HUES6 (cell line): ENCODE data around the gene MTRF1L.

ENCODE experiments used
- H3K27ac ChIP-seq: 2 replicates; pipeline ENCODE4 v1.7.0; 2013; ENCODE audit warnings: low read depth, mild to moderate bottlenecking, low read length, inconsistent platforms
- H3K27me3 ChIP-seq: 2 replicates; pipeline ENCODE4 v1.6.1; 2013; ENCODE audit warnings: low read length; ENCODE audit not compliant: control insufficient read depth, insufficient read depth
- H3K36me3 ChIP-seq: 2 replicates; pipeline ENCODE4 v1.6.1; 2013; ENCODE audit warnings: low read length; ENCODE audit not compliant: control insufficient read depth, insufficient read depth
- H3K4me1 ChIP-seq: 2 replicates; pipeline ENCODE4 v1.6.1; 2013; ENCODE audit warnings: low read length; ENCODE audit not compliant: control insufficient read depth, insufficient read depth
- H3K4me3 ChIP-seq: 2 replicates; pipeline ENCODE4 v1.5.1; 2013; ENCODE audit warnings: low read depth, low read length
- H3K9ac ChIP-seq: one replicate; pipeline ENCODE4 v1.6.1; 2013; ENCODE audit warnings: mild to moderate bottlenecking, low read length
- H3K9me3 ChIP-seq: 2 replicates; pipeline ENCODE4 v1.6.1; 2013; ENCODE audit warnings: low read depth, low read length; ENCODE audit not compliant: control insufficient read depth, insufficient read depth

The MTRF1L gene

DNA sequence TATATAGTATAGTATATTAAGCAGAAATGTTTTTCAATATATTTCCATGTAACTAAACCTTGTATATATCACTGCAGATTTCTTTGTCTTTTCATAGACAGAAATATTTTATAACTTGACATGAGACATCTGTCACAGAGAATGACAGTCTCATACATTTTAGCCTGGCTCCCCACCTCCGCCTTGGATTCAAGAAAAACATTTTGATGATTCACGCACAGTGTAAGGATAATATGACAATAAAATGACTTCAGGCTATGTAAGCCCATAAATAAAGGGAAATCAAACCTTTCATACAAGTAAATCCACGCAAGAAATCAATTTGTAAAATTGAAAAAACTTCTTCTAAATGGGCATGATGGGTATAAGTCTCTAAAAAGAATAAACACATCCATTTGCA is 56.0 kb downstream of the MTRF1L start:
- H3K4me3 ChIP-seq = no peak overlapping the region
- H3K36me3 ChIP-seq = no peaks in the 10 kb centered on the region
- no peak overlapping the region for H3K27ac ChIP-seq
- no peak overlapping the region for H3K9ac ChIP-seq
- no peaks in the 10 kb centered on the region; the same call in 1 of the 2 replicates for H3K4me1 ChIP-seq
- no peaks in the 10 kb centered on the region for H3K27me3 ChIP-seq
- no peaks in the 10 kb centered on the region for H3K9me3 ChIP-seq

DNA sequence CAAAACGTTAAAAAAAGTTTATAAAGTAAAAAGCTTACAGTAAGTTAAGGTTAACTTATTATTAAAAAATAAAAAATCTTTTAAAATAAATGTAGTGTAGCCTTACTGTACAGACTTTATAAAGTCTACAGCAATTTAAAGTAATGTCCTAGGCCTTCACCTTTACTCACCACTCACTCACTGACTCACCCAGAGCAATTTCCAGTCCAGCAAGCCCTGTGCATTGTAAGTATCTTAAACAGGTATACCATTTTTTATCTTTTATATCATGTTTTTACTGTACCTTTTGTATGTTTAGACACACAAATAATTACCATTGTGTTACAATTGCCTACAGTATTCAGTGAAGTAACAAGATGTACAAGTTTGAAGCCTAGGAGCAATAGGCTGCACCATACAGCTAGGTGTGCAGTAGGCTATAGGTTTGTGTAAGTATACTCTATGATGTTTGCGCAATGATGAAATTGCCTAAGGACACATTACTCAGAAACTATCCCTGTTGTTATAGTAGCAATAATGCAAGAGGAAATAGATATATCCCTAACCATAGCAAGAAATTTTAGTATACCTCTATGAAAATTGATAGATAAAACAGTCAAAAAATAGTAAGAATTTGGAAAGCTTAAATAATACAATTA is 59.1 kb downstream of the MTRF1L start:
- Histone ChIP-seq H3K4me3 (no peak overlapping the region), H3K36me3 (no peaks in the 10 kb centered on the region), H3K4me1 (no peaks in the 10 kb centered on the region; the same call in 1 of the 2 replicates), H3K9ac (no peak overlapping the region), H3K27me3 (no peaks in the 10 kb centered on the region), H3K9me3 (no peaks in the 10 kb centered on the region), H3K27ac (no peak overlapping the region)

DNA sequence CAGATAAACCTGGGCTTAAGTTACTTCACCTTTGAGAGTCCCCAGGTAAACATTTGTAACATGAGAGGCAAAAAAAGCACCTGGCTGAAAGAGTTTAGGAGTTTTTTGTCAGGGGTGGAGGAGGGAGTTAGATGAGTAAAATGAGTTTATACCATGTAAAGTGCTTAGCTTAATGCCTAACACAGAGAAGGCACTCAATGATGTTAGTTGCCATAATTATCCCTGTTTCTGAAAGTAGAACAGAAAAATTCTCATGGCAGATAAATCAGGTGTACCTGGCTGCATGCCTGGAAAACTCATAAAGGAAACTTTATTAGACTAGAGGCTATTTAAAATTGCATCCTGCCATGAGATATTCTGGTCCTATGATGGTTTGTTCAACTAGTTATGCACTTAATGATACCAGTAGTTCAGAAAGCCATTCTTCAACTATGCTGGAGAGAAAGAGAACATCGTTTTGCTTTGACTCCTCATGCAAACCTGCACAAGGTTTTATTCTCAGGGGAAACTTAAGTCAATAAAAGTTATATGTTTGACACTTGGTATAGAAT is 60.1 kb downstream of the MTRF1L start:
- H3K27me3 ChIP-seq = no peaks in the 10 kb centered on the region
- no peaks in the 10 kb centered on the region for H3K36me3 ChIP-seq
- H3K9me3 ChIP-seq = no peaks in the 10 kb centered on the region
- no peaks in the 10 kb centered on the region; the same call in 1 of the 2 replicates for H3K4me1 ChIP-seq
- H3K27ac ChIP-seq = no peak overlapping the region
- H3K4me3 ChIP-seq = no peak overlapping the region
- no peak overlapping the region for H3K9ac ChIP-seq

DNA sequence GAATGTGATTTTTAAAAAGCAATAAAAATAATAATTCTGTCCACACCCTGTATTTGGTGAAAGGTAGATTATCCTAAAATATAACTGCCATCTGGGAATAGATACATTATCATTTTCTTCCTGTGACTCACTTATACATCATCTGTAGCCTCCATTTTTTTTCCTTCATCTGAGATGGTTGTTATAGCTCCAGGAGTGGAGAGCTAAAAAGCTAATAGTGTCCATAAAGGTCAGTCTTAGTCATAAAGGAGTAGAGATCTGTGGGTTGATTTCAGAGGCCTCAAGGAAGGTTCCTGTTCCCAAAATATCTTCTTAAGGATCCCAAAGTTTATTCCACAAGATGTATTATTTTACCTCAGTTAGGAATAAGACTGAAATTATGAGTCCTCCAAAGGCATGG is 60.8 kb downstream of the MTRF1L start:
- Histone ChIP-seq H3K27ac (no peak overlapping the region), H3K36me3 (no peaks in the 10 kb centered on the region), H3K4me1 (no peaks in the 10 kb centered on the region; the same call in 1 of the 2 replicates), H3K9ac (no peak overlapping the region), H3K9me3 (no peaks in the 10 kb centered on the region), H3K4me3 (no peak overlapping the region), H3K27me3 (no peaks in the 10 kb centered on the region)
